Stomach (tissue), 9 donors: Measurements from ENCODE around the gene TMEM119. TPM values are rescaled to one million over a fixed set of nuclear protein-coding genes. Genes with fewer than 3 reads are reported as not detected.
A peak's percentile ranks its signal among the peaks of the same experiment; 100 is the strongest.
"Not testable (repeated sequence)": the region's sequence is repeated elsewhere in the genome, so short reads cannot be mapped to it uniquely, and the experiment has no call there.

ENCODE experiments used
- DNase-seq, 2 donors: peaks; one replicate each; pipeline versions ENCODE4 v3.0.0 to v3.0.0-alpha.2; 2013 to 2019
- H3K27ac ChIP-seq, 5 donors: fragments of 200-600 bp in 4 of 5; sonication (generic) in 4 of 5; one replicate each; pipeline ENCODE4 v1.5.1; 2013 to 2019; ENCODE audit warnings: mild to moderate bottlenecking in 1 of 5, moderate library complexity in 1 of 5
- H3K27me3 ChIP-seq, 3 donors: fragments of 200-600 bp; sonication (generic); one replicate each; pipeline ENCODE4 v1.5.1; 2017 to 2019; ENCODE audit warnings: mixed run types in 1 of 3
- H3K36me3 ChIP-seq, 4 donors: fragments of 200-600 bp; sonication (generic); 1 replicate in 3 of 4; 2 replicates in 1 of 4; pipeline ENCODE4 v1.5.1; 2016 to 2019
- H3K4me1 ChIP-seq, 4 donors: fragments of 200-600 bp; sonication (generic); one replicate each; pipeline ENCODE4 v1.5.1; 2016 to 2019
- H3K4me3 ChIP-seq, 4 donors: fragments of 200-600 bp; sonication (generic) in 3 of 4; one replicate each; pipeline ENCODE4 v1.5.1; 2016 to 2019; ENCODE audit warnings: mild to moderate bottlenecking in 1 of 4
- H3K9me3 ChIP-seq, 4 donors: fragments of 200-600 bp; sonication (generic); one replicate each; pipeline ENCODE4 v1.5.1; 2016 to 2019
- CTCF ChIP-seq, 7 experiments: fragments of 450-650 bp in 4 of 7; fragments of 200-600 bp in 3 of 7; sonication (generic) in 3 of 7; IDR thresholded peaks; one replicate each; pipeline ENCODE4 v1.5.1; 2016 to 2019; ENCODE audit warnings: antibody characterized with exemption in 7 of 7, control low read depth in 2 of 7, mild to moderate bottlenecking in 1 of 7
- EP300 ChIP-seq: sonication (generic); formaldehyde crosslinking; IDR thresholded peaks from one replicate; pipeline ENCODE4 v1.6.1; 2017; ENCODE audit warnings: antibody characterized with exemption
- POLR2A ChIP-seq, 4 donors: fragments of 450-650 bp; IDR thresholded peaks; one replicate each; pipeline ENCODE4 v1.6.1; 2016; ENCODE audit warnings: antibody characterized with exemption in 4 of 4, control low read depth in 2 of 4, mild to moderate bottlenecking in 1 of 4, moderate library complexity in 1 of 4
- POLR2AphosphoS5 ChIP-seq, 3 donors: sonication (generic); formaldehyde crosslinking; IDR thresholded peaks; one replicate each; pipeline ENCODE4 v1.6.1; 2016; ENCODE audit warnings: antibody characterized with exemption in 3 of 3
- WGBS, 5 donors: extraction: QIAGEN DNeasy Blood & Tissue Kit in 3 of 5; methylation state at CpG; one replicate each; pipeline versions ENCODE4 v1.1.5 to v1.1.7; 2013 to 2018; 5-methylcytosine and 5-hydroxymethylcytosine counted together
- intact Hi-C: fragments of 100-400 bp; cut with DNase I; formaldehyde crosslinking; loops from one replicate; pipeline ENCODE4 v1.15.1; 2023; ENCODE audit warnings: low total_unique reads
- polyA plus RNA-seq, 3 donors: library from polyadenylated mRNA; stranded (reverse); fragments of 200-250 nt; gene quantifications; one replicate each; pipeline ENCODE4 v1.2.3, GENCODE V29; 2013
- total RNA-seq, 5 donors: library from RNA; depleted of rRNA; stranded (reverse); fragments of >200 nt; gene quantifications; one replicate each; pipeline versions ENCODE4 v1.1.0 to v1.2.3, GENCODE V29; 2014 to 2016
- donor health status: healthy with polysubstance abuse.
- donor health status: Bipolar disorder and iron deficiency.
- donor health status: healthy.

TMEM119 gene
- total and polyA plus RNA-seq, 8 donors: 0.45 to 17.1 (median 11.2) TPM; not detected in 1

GRCh38 chr12:108620236-108620879 lies 22.5 kb upstream of the TMEM119 start:
- no peak overlapping the region for H3K4me3 ChIP-seq
- TF ChIP-seq EP300 (no peak), CTCF (IDR thresholded peaks at IDR 0.05) (no peak), POLR2A (IDR thresholded peaks at IDR 0.05) (no peak), POLR2AphosphoS5 (IDR thresholded peaks at IDR 0.05) (no peak)
- H3K27ac ChIP-seq: no peak overlapping the region
- H3K27me3 ChIP-seq: no peaks in the 10 kb centered on the region
- peaks cover 0 to 17% (median 7%) of the 10 kb centered on the region in 4 donors for H3K36me3 ChIP-seq
- WGBS, 5 donors: 89 to 93% (median 90%) methylated on average over 10 of the region's 10 CpGs
- H3K9me3 ChIP-seq: no peaks in the 10 kb centered on the region
- peaks cover 0 to 36% (median 15%) of the 10 kb centered on the region in 4 donors for H3K4me1 ChIP-seq
- no peak for DNase-seq
- intact Hi-C loops: loop anchor here (5.0 kb wide), 1 partner anchor 53 kb away; no protein-coding TSS in a partner anchor

DNA sequence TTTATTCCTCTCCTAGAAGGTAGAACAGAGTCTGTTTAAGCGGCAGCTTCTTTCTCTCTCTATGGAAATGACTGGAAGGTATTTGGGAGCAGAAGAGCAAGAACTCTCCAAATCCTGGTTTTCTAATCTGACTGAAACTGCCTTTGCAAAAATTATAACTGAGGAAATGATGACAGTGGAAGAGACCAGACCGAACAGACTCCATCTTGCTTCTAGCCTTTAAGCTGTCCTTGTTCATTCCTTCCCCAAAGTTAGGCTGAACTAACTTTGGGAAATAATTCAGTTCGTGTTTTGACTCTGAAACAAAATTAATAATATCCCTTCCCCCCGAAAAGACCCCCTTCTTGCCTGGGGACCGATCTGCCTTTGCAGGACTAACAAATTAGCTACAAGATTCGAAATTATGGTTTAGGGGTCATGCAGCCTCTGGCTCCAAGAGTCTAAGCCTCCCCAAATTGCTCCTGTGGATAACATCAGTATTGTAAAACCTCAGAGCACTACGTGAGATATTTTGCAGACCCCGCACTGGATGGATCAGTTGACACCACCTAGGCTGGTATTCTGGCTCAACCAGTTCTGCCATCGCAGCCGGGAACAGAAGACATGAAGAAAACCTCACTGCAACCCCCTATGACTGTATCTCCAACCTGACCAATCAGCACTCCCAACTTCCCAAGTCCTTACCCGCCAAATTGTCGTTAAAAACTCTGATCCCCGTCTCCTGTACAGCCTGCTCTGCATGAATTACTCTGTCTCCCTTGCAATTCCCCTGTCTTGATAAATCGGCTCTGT lies 21.7 kb upstream of the TMEM119 start:
- DNase-seq: no peak
- H3K36me3 ChIP-seq: peaks cover 0 to 17% (median 7%) of the 10 kb centered on the region in 4 donors
- WGBS, 5 donors: 61 to 65% (median 61%) methylated on average over 14 of the region's 14 CpGs
- TF ChIP-seq POLR2A (IDR thresholded peaks at IDR 0.05): no peak
- TF ChIP-seq POLR2AphosphoS5 (IDR thresholded peaks at IDR 0.05): no peak
- no peak for TF ChIP-seq EP300
- no peak for TF ChIP-seq CTCF (IDR thresholded peaks at IDR 0.05)
- no peak overlapping the region for H3K4me3 ChIP-seq
- intact Hi-C loops: loop anchor here (5.0 kb wide), 1 partner anchor 52 kb away; no protein-coding TSS in a partner anchor
- no peaks in the 10 kb centered on the region for H3K27me3 ChIP-seq
- no peaks in the 10 kb centered on the region for H3K9me3 ChIP-seq
- peaks cover 0 to 36% (median 15%) of the 10 kb centered on the region in 4 donors for H3K4me1 ChIP-seq
- H3K27ac ChIP-seq: no peak overlapping the region

DNA sequence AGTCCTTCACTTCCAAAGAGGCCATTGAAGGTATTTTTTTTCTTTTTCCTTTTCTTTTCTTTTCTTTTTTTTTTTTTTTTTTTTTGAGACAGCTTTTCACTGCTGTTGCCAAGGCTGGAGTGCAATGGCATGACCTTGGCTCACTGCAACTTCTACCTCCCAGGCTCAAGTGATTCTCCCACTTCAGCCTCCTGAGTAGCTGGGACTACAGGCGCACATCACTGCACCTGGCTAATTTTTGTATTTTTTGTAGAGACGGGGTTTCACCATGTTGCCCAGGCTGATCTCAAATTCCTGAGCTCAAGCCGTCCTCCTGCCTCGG lies 21.0 kb upstream of the TMEM119 start:
- 82 to 92% (median 89%) methylated on average over 4 of the region's 4 CpGs for WGBS, 5 donors
- H3K9me3 ChIP-seq, H3K27me3 ChIP-seq, intact Hi-C loops, H3K4me3 ChIP-seq, DNase-seq, H3K27ac ChIP-seq: not testable (repeated sequence)
- peaks cover 0 to 36% (median 15%) of the 10 kb centered on the region in 4 donors for H3K4me1 ChIP-seq
- H3K36me3 ChIP-seq: peaks cover 0 to 17% (median 7%) of the 10 kb centered on the region in 4 donors

DNA sequence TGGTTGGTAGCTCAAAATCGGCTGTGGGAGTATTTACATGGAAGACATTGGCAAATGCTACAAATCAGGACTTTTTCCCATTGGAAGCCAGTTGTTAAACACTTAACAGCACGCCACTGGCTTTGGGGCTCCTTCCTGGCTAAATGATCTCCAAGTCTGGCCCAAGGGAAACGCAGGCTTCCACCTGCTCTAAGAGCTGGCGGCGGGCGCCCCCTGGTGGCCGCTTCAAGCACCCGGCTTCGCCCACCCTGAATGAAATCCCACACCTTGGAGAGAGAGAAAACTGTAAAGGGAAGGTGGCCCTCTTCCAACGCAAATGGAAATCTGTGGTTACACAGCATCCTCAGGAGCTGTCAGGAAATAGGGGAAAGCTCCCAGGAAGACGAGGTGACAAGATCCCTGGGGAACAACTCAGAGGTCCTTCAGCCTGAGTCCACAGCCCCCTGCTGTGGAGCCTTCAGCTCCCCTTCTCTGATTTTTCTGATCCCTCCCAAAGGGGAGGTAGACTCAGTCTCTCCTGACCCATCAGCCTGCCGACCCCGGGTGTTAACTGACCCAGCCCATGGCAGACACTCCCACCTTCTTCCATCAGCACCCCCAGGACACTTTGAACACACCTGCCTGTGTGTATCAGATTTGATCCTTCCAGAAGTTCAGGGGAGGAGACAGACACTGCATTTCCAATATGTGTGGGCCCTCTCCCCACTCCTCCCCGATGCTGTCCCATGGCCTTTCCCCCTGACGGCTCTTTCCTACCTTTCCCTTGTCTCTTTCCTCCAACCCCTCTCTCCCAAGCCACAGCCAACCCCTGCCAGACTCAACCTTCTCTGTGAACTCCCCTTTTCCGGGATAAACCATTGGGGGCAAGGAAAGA lies 20.4 kb upstream of the TMEM119 start:
- intact Hi-C loops: no loop called here
- no peak overlapping the region for H3K27ac ChIP-seq

More for the DNA sequence above, 20.4 kb upstream of the TMEM119 start:
- Histone ChIP-seq H3K27me3 (no peaks in the 10 kb centered on the region), H3K36me3 (peaks cover 0 to 13% (median 4%) of the 10 kb centered on the region in 4 donors), H3K4me1 (peaks cover 0 to 40% (median 17%) of the 10 kb centered on the region in 4 donors), H3K9me3 (no peaks in the 10 kb centered on the region), H3K4me3 (no peak overlapping the region)
- WGBS, 5 donors: 9 to 16% (median 12%) methylated on average over 16 of the region's 16 CpGs
- TF ChIP-seq POLR2AphosphoS5 (IDR thresholded peaks at IDR 0.05) (peak in 1 of 3 donors; percentile 21), CTCF (IDR thresholded peaks at IDR 0.05) (peak in 5 of 7 experiments; percentile 75 to 99 (median 91)), POLR2A (IDR thresholded peaks at IDR 0.05) (no peak), EP300 (no peak)
- peak; percentile 82 to 93 for DNase-seq
